Stomach (tissue), 4 donors: ENCODE results near the gene PIN4.

Experiments used
- POLR2A ChIP-seq, 4 donors: fragments of 450-650 bp; IDR thresholded peaks; one replicate each; pipeline ENCODE4 v1.6.1; 2016; ENCODE audit warnings: antibody characterized with exemption in 4 of 4, control low read depth in 2 of 4, mild to moderate bottlenecking in 1 of 4, moderate library complexity in 1 of 4
- TF ChIP-seq, protein P1 (sequence below), 7 experiments: fragments of 450-650 bp in 4 of 7; fragments of 200-600 bp in 3 of 7; sonication (generic) in 3 of 7; IDR thresholded peaks; one replicate each; pipeline ENCODE4 v1.5.1; 2016 to 2019; ENCODE audit warnings: antibody characterized with exemption in 7 of 7, control low read depth in 2 of 7, mild to moderate bottlenecking in 1 of 7

DNA sequence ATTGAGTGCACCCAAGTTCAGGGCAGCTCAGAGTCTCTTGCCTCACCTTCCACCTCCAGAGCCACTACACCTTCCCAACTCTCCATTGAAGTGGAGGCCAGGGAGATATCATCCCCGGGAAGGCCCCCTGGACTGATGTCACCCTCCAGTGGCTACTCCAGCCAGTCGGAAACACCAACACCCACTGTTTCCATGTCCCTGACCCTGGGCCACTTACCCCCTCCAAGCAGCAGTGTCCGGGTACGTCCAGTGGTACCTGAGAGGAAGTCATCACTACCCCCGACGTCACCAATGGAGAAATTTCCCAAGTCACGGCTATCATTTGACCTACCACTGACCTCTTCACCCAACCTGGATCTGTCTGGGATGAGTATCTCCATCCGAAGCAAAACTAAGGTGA, 42.0 kb upstream of the PIN4 start:
- no peak for TF ChIP-seq POLR2A (IDR thresholded peaks at IDR 0.05)
- TF ChIP-seq, protein P1, sequence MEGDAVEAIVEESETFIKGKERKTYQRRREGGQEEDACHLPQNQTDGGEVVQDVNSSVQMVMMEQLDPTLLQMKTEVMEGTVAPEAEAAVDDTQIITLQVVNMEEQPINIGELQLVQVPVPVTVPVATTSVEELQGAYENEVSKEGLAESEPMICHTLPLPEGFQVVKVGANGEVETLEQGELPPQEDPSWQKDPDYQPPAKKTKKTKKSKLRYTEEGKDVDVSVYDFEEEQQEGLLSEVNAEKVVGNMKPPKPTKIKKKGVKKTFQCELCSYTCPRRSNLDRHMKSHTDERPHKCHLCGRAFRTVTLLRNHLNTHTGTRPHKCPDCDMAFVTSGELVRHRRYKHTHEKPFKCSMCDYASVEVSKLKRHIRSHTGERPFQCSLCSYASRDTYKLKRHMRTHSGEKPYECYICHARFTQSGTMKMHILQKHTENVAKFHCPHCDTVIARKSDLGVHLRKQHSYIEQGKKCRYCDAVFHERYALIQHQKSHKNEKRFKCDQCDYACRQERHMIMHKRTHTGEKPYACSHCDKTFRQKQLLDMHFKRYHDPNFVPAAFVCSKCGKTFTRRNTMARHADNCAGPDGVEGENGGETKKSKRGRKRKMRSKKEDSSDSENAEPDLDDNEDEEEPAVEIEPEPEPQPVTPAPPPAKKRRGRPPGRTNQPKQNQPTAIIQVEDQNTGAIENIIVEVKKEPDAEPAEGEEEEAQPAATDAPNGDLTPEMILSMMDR (IDR thresholded peaks at IDR 0.05) = no peak
